MM.1S (cell line): ENCODE data around the gene CALD1.

Experiments
- EZH2 ChIP-seq: fragments of 300-600 bp; sonication (generic); optimal IDR thresholded peaks from 2 replicates; pipeline ENCODE3; 2017; ENCODE audit warnings: low read depth, mild to moderate bottlenecking, antibody characterized with exemption, low read length, mixed read lengths
- EZH2phosphoT487 ChIP-seq: fragments of 300-600 bp; sonication (generic); IDR thresholded peaks from 2 replicates; pipeline ENCODE4 v1.6.1; 2018; ENCODE audit warnings: antibody characterized with exemption, low read length
- TF ChIP-seq, protein P1 (sequence below): fragments of 300-600 bp; sonication (generic); IDR thresholded peaks from 2 replicates; pipeline ENCODE4 v1.5.1; 2016; ENCODE audit warnings: antibody characterized with exemption, low read length, mixed read lengths

GRCh38 chr7:134842062-134842461, 62.6 kb downstream of the CALD1 start:
- TF ChIP-seq, protein P1, sequence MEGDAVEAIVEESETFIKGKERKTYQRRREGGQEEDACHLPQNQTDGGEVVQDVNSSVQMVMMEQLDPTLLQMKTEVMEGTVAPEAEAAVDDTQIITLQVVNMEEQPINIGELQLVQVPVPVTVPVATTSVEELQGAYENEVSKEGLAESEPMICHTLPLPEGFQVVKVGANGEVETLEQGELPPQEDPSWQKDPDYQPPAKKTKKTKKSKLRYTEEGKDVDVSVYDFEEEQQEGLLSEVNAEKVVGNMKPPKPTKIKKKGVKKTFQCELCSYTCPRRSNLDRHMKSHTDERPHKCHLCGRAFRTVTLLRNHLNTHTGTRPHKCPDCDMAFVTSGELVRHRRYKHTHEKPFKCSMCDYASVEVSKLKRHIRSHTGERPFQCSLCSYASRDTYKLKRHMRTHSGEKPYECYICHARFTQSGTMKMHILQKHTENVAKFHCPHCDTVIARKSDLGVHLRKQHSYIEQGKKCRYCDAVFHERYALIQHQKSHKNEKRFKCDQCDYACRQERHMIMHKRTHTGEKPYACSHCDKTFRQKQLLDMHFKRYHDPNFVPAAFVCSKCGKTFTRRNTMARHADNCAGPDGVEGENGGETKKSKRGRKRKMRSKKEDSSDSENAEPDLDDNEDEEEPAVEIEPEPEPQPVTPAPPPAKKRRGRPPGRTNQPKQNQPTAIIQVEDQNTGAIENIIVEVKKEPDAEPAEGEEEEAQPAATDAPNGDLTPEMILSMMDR = no peak
- no peak for TF ChIP-seq EZH2
- TF ChIP-seq EZH2phosphoT487 = no peak
